WERI-Rb-1 (cell line): ENCODE results near the gene DIAPH3.

Experiments used
- DNase-seq: peaks from one replicate; pipeline ENCODE4 v3.0.0-alpha.2; 2020
- H3K27ac ChIP-seq: fragments of 250-450 bp; sonication (Bioruptor Pico); 2 replicates; pipeline ENCODE4 v1.5.1; 2020; ENCODE audit warnings: mild to moderate bottlenecking, moderate library complexity
- H3K27me3 ChIP-seq: fragments of 250-450 bp; sonication (Bioruptor Pico); 2 replicates; pipeline ENCODE4 v1.5.1; 2021; ENCODE audit warnings: mild to moderate bottlenecking, low read depth, moderate library complexity; ENCODE audit not compliant: insufficient read depth, severe bottlenecking
- H3K36me3 ChIP-seq: fragments of 250-450 bp; sonication (Bioruptor Pico); 2 replicates; pipeline ENCODE4 v1.5.1; 2020; ENCODE audit warnings: mild to moderate bottlenecking, moderate library complexity
- H3K4me3 ChIP-seq: 2 replicates; pipeline ENCODE4 v1.5.1; 2011; ENCODE audit warnings: low read depth, mild to moderate bottlenecking, control low read depth, low read length
- H3K9me3 ChIP-seq: fragments of 250-450 bp; sonication (Bioruptor Pico); 2 replicates; pipeline ENCODE4 v1.5.1; 2021; ENCODE audit warnings: mild to moderate bottlenecking, moderate library complexity; ENCODE audit not compliant: severe bottlenecking
- CTCF ChIP-seq: IDR thresholded peaks from 2 replicates; pipeline ENCODE4 v1.5.1; 2011; ENCODE audit warnings: low read depth, mild to moderate bottlenecking, control low read depth, inconsistent platforms, low read length

The DIAPH3 gene

GRCh38 chr13:59873856-59874255 lies 289.9 kb downstream of the DIAPH3 start:
- Histone ChIP-seq H3K9me3 (no peaks in the 10 kb centered on the region), H3K36me3 (no peaks in the 10 kb centered on the region), H3K27ac (no peak overlapping the region), H3K27me3 (no peaks in the 10 kb centered on the region), H3K4me3 (no peak overlapping the region)
- TF ChIP-seq CTCF = no peak
- no peak for DNase-seq

GRCh38 chr13:59873309-59873708 lies 290.4 kb downstream of the DIAPH3 start:
- Histone ChIP-seq H3K36me3 (no peaks in the 10 kb centered on the region), H3K27me3 (no peaks in the 10 kb centered on the region), H3K9me3 (no peaks in the 10 kb centered on the region), H3K27ac (no peak overlapping the region), H3K4me3 (no peak overlapping the region)
- no peak for TF ChIP-seq CTCF
- no peak for DNase-seq

GRCh38 chr13:59867867-59868266 lies 295.9 kb downstream of the DIAPH3 start:
- Histone ChIP-seq H3K36me3 (no peaks in the 10 kb centered on the region), H3K27me3 (no peaks in the 10 kb centered on the region), H3K27ac (no peak overlapping the region), H3K4me3 (no peak overlapping the region), H3K9me3 (no peaks in the 10 kb centered on the region)
- no peak for DNase-seq
- no peak for TF ChIP-seq CTCF

GRCh38 chr13:59865398-59865797 lies 298.3 kb downstream of the DIAPH3 start:
- H3K27me3 ChIP-seq = no peaks in the 10 kb centered on the region
- no peak overlapping the region for H3K27ac ChIP-seq
- no peak overlapping the region for H3K4me3 ChIP-seq
- no peak for DNase-seq
- H3K9me3 ChIP-seq = no peaks in the 10 kb centered on the region
- H3K36me3 ChIP-seq = no peaks in the 10 kb centered on the region
- TF ChIP-seq CTCF = no peak

GRCh38 chr13:59863621-59864020 lies 300.1 kb downstream of the DIAPH3 start:
- no peak for TF ChIP-seq CTCF
- Histone ChIP-seq H3K36me3 (no peaks in the 10 kb centered on the region), H3K4me3 (no peak overlapping the region), H3K9me3 (no peaks in the 10 kb centered on the region), H3K27me3 (no peaks in the 10 kb centered on the region), H3K27ac (no peak overlapping the region)
- no peak for DNase-seq

GRCh38 chr13:59861676-59862075 lies 302.1 kb downstream of the DIAPH3 start:
- Histone ChIP-seq H3K4me3 (no peak overlapping the region), H3K27me3 (no peaks in the 10 kb centered on the region), H3K36me3 (no peaks in the 10 kb centered on the region), H3K27ac (no peak overlapping the region), H3K9me3 (no peaks in the 10 kb centered on the region)
- DNase-seq = no peak
- no peak for TF ChIP-seq CTCF
